K562 (cell line): ENCODE data around the gene ABHD16A. TPM values are rescaled to one million over a fixed set of nuclear protein-coding genes. Genes with fewer than 3 reads are reported as not detected.
A peak's percentile ranks its signal among the peaks of the same experiment; 100 is the strongest.

Experiments
- CCNT2 ChIP-seq: IDR thresholded peaks from 2 replicates; pipeline ENCODE4 v1.6.1; 2011; ENCODE audit warnings: borderline replicate concordance, low read depth, mild to moderate bottlenecking, moderate library complexity, mixed read lengths, low read length; ENCODE audit not compliant: insufficient read length; ENCODE audit errors: extremely low read depth
- CREB5 ChIP-seq: fragments of 250-450 bp; sonication (Bioruptor Pico); IDR thresholded peaks from 2 replicates; pipeline ENCODE4 v1.5.0; 2020; ENCODE audit warnings: mild to moderate bottlenecking
- DNMT1 ChIP-seq: fragments of 450-650 bp; IDR thresholded peaks from 2 replicates; pipeline ENCODE4 v1.6.1; 2016; ENCODE audit warnings: antibody characterized with exemption, mild to moderate bottlenecking
- ILF3 ChIP-seq: fragments of 450-650 bp; IDR thresholded peaks from 2 replicates; pipeline ENCODE4 v1.6.1; 2018; ENCODE audit warnings: antibody characterized with exemption, mild to moderate bottlenecking, moderate library complexity, borderline replicate concordance
- JUNB ChIP-seq: fragments of 450-650 bp; formaldehyde crosslinking; conservative IDR thresholded peaks from 2 replicates; pipeline ENCODE4 v1.4.0; 2020; ENCODE audit warnings: mild to moderate bottlenecking
- MAFG ChIP-seq: fragments of 450-650 bp; conservative IDR thresholded peaks from 2 replicates; pipeline ENCODE4 v1.6.1; 2016; ENCODE audit warnings: missing genetic modification characterization, missing compliant biosample characterization
- NCOR1 ChIP-seq: fragments of 450-650 bp; IDR thresholded peaks from 2 replicates; pipeline ENCODE4 v1.6.1; 2016; ENCODE audit warnings: mild to moderate bottlenecking, moderate library complexity
- POLR3A ChIP-seq: IDR thresholded peaks from 2 replicates; pipeline ENCODE4 v1.6.1; 2011; ENCODE audit warnings: borderline replicate concordance, mild to moderate bottlenecking, moderate library complexity; ENCODE audit not compliant: insufficient read length, insufficient read depth; ENCODE audit errors: extremely low read depth
- PPARD ChIP-seq: fragments of 250-450 bp; sonication (Bioruptor Pico); IDR thresholded peaks from 2 replicates; pipeline ENCODE4 v1.8.0; 2022; ENCODE audit warnings: inconsistent platforms, mild to moderate bottlenecking, moderate library complexity
- RCOR1 ChIP-seq, 2 experiments: IDR thresholded peaks; 2 replicates each; pipeline ENCODE4 v1.6.1; 2012; ENCODE audit warnings: low read depth in 2 of 2, low read length in 2 of 2, borderline replicate concordance in 1 of 2, improper control_type of control experiment in 1 of 2
- RFX5 ChIP-seq: IDR thresholded peaks from 2 replicates; pipeline ENCODE4 v1.6.1; 2011; ENCODE audit warnings: low read depth, mild to moderate bottlenecking, improper control_type of control experiment, low read length
- TEAD4 ChIP-seq, 2 experiments: sonication (generic) in 1 of 2; formaldehyde crosslinking in 1 of 2; IDR thresholded peaks; 2 replicates each; pipeline versions ENCODE4 v1.6.1 to v1.8.0; 2012 to 2022; ENCODE audit warnings: borderline replicate concordance in 1 of 2, inconsistent platforms in 1 of 2, low read length in 1 of 2, mild to moderate bottlenecking in 1 of 2, missing genetic modification reagents in 1 of 2
- TOE1 ChIP-seq, 2 experiments: fragments of 450-650 bp in 1 of 2; sonication (generic) in 1 of 2; formaldehyde crosslinking in 1 of 2; IDR thresholded peaks; 2 replicates each; pipeline versions ENCODE4 v1.7.1 to v1.8.0; 2016 to 2022; ENCODE audit warnings: borderline replicate concordance in 2 of 2, mild to moderate bottlenecking in 2 of 2, antibody characterized with exemption in 1 of 2, inconsistent platforms in 1 of 2, low read depth in 1 of 2, missing genetic modification reagents in 1 of 2, moderate library complexity in 1 of 2
- ZNF347 ChIP-seq: fragments of 450-650 bp; formaldehyde crosslinking; IDR thresholded peaks from 2 replicates; pipeline ENCODE4 v1.4.0; 2020; ENCODE audit warnings: low read depth, mild to moderate bottlenecking, moderate library complexity
- ZNF57 ChIP-seq: fragments of 450-650 bp; formaldehyde crosslinking; IDR thresholded peaks from 2 replicates; pipeline ENCODE4 v1.4.0; 2020; ENCODE audit warnings: mild to moderate bottlenecking, moderate library complexity
- ZNF583 ChIP-seq: fragments of 250-450 bp; sonication (Bioruptor Pico); IDR thresholded peaks from 2 replicates; pipeline ENCODE4 v1.4.0; 2020
- ZNF699 ChIP-seq: fragments of 250-450 bp; sonication (Bioruptor Pico); IDR thresholded peaks from 2 replicates; pipeline ENCODE4 v1.8.0; 2021; ENCODE audit warnings: mild to moderate bottlenecking, moderate library complexity; ENCODE audit not compliant: insufficient replicate concordance
- ZSCAN32 ChIP-seq: fragments of 450-650 bp; formaldehyde crosslinking; IDR thresholded peaks from 2 replicates; pipeline ENCODE4 v1.4.0; 2020; ENCODE audit warnings: mild to moderate bottlenecking, moderate library complexity
- polyA plus RNA-seq, 8 experiments: library from polyadenylated mRNA; depleted of rRNA in 4 of 8; stranded (reverse) in 5 of 8; unstranded in 3 of 8; fragments of >200 nt; fragmentation: Nextera tagmentation in 2 of 8; fragmentation: Illumina TruSeq in 1 of 8; extraction: Ambion mirVana in 2 of 8; extraction: Trizol in 1 of 8; gene quantifications; 2 replicates each; pipeline versions ENCODE4 v1.2.1 to v1.2.3, GENCODE V29; 2011 to 2014; ENCODE audit warnings: inconsistent platforms in 1 of 8, missing spikeins in 1 of 8
- total RNA-seq, 7 experiments: library from RNA; depleted of rRNA in 6 of 7; stranded (reverse); fragments of >200 nt in 6 of 7; fragmentation: Illumina TruSeq in 2 of 7; extraction: Trizol in 2 of 7; gene quantifications; 2 replicates each; pipeline versions ENCODE4 v1.2.1 to v1.2.3, GENCODE V29; 2011 to 2021; ENCODE audit warnings: low replicate concordance in 1 of 7
- TF ChIP-seq, protein P1 (sequence below), 2 experiments: fragments of 450-650 bp in 1 of 2; sonication (generic) in 1 of 2; formaldehyde crosslinking in 1 of 2; IDR thresholded peaks in 1 of 2; conservative IDR thresholded peaks in 1 of 2; 2 replicates each; pipeline versions ENCODE4 v1.6.1 to v1.8.1; 2016 to 2023; ENCODE audit warnings: mild to moderate bottlenecking in 2 of 2, moderate library complexity in 2 of 2, inconsistent platforms in 1 of 2, missing genetic modification reagents in 1 of 2
- TF ChIP-seq, protein P2 (sequence below): sonication (generic); formaldehyde crosslinking; IDR thresholded peaks from 2 replicates; pipeline ENCODE4 v1.8.0; 2022; ENCODE audit warnings: mild to moderate bottlenecking, missing genetic modification reagents
- TF ChIP-seq, protein P3 (sequence below): fragments of 450-650 bp; IDR thresholded peaks from 2 replicates; pipeline ENCODE4 v1.6.1; 2016

The ABHD16A gene
- total and polyA plus RNA-seq, 9 of the 15 experiments (the other 6 are each of a cell fraction or from before 2014, with no cell fraction given): 25.8 to 120 (median 81.6) TPM

GRCh38 chr6:31664790-31665500 is 38.2 kb downstream of the ABHD16A start, which contains the start of gene GPANK1 (continued):
- TF ChIP-seq, protein P1, sequence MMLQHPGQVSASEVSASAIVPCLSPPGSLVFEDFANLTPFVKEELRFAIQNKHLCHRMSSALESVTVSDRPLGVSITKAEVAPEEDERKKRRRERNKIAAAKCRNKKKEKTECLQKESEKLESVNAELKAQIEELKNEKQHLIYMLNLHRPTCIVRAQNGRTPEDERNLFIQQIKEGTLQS (IDR thresholded peaks at IDR 0.05): no peak
- TF ChIP-seq, protein P1 (CRISPR knock-in tag; conservative IDR thresholded peaks at IDR 0.05): peak; percentile 91
- TF ChIP-seq CCNT2 (no peak), JUNB (CRISPR knock-in tag) (no peak), ILF3 (no peak), TOE1 (IDR thresholded peaks at IDR 0.05; ENCODE audit: borderline replicate concordance) (no peak), TOE1 (CRISPR knock-in tag; IDR thresholded peaks at IDR 0.05; ENCODE audit: borderline replicate concordance, low read depth) (peak; percentile 95), TEAD4 (IDR thresholded peaks at IDR 0.05; ENCODE audit: low read length) (peak; percentile 74), TEAD4 (CRISPR knock-in tag; IDR thresholded peaks at IDR 0.05; ENCODE audit: borderline replicate concordance) (no peak), PPARD (no peak), ZNF699 (CRISPR knock-in tag) (no peak), RCOR1 (IDR thresholded peaks at IDR 0.05; ENCODE audit: borderline replicate concordance in 1 of 2, low read depth in 2 of 2, low read length in 2 of 2) (peak in 1 of 2 experiments; percentile 6; a peak in 3 of 4 replicates), ZNF583 (CRISPR knock-in tag) (no peak), MAFG (no peak; the same call in 1 of the 2 replicates), DNMT1 (no peak), ZNF57 (peak; percentile 73; the same call in 1 of the 2 replicates), RFX5 (no peak), ZNF347 (CRISPR knock-in tag) (no peak), ZSCAN32 (CRISPR knock-in tag) (no peak; the same call in 1 of the 2 replicates), POLR3A (no peak), NCOR1 (no peak), CREB5 (CRISPR knock-in tag) (no peak)
- TF ChIP-seq, protein P2, sequence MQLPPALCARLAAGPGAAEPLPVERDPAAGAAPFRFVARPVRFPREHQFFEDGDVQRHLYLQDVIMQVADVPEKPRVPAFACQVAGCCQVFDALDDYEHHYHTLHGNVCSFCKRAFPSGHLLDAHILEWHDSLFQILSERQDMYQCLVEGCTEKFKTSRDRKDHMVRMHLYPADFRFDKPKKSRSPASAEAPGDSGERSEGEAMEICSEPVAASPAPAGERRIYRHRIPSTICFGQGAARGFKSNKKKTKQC (CRISPR knock-in tag): peak; percentile 95
- TF ChIP-seq, protein P3, sequence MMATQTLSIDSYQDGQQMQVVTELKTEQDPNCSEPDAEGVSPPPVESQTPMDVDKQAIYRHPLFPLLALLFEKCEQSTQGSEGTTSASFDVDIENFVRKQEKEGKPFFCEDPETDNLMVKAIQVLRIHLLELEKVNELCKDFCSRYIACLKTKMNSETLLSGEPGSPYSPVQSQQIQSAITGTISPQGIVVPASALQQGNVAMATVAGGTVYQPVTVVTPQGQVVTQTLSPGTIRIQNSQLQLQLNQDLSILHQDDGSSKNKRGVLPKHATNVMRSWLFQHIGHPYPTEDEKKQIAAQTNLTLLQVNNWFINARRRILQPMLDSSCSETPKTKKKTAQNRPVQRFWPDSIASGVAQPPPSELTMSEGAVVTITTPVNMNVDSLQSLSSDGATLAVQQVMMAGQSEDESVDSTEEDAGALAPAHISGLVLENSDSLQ: peak; percentile 48; the same call in 1 of the 2 replicates
